NCI-H2196 (cell line): ENCODE measurements around the gene APCDD1.

Source experiments
- DNase-seq: peaks from one replicate; lab custom pipeline; 2025; ENCODE audit not compliant: unreplicated experiment; lab: John Stamatoyannopoulos, UW

The APCDD1 gene

DNA sequence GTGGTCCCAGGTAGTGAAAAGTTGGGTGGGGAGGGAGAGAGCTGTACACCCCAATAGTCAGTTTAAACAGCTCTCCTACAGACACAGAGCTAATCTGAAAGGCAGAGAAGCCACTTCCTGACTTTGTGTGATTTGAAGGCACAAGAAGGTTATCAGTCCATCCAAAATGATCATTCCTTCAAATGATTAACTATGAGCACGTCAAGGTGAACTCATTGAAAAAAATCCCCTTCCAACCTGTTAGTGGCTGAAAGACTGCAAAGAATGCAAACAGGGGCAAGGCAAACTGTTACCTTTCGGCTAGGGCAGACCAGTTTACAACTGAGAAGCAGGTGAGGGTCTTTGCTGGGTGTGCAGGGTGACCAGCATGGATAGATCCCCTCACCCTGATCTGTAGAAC, 22.8 kb upstream of the APCDD1 start:
- no peak for DNase-seq

DNA sequence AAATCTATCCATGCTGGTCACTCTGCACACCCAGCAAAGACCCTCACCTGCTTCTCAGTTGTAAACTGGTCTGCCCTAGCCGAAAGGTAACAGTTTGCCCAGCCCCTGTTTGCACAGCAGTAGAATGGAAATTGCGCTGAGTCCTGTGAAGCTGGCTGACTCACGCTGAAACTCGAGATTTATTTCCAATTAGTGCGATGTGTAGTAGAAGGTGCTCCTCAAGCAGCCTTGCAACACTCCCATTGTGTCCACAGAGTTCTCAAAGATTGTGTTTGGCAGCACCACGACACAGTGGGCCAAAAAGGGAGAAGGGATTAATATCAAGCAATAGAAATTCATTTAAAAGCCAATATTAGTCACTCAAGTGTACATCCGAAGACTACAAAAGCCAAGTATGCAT, 21.7 kb upstream of the APCDD1 start:
- peak; percentile 89 for DNase-seq

DNA sequence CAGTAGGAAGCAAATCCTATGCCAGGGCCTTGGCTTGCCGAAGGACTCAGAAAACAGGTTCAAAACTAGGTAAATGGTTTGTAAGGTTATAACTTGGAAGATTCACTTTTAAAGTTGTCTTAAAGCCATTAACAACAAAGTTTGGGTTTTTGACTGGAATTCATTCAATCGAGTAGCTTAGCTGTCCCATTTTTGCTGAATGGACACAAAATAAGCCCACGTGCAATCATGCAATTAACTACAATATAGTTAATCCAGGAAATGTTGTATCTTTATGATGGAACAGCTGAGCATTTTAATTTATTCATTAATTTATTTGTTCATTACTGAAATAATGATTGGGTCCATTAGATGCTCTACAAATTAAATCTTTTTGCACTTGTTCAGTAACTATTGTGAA, 18.3 kb upstream of the APCDD1 start:
- no peak for DNase-seq

DNA sequence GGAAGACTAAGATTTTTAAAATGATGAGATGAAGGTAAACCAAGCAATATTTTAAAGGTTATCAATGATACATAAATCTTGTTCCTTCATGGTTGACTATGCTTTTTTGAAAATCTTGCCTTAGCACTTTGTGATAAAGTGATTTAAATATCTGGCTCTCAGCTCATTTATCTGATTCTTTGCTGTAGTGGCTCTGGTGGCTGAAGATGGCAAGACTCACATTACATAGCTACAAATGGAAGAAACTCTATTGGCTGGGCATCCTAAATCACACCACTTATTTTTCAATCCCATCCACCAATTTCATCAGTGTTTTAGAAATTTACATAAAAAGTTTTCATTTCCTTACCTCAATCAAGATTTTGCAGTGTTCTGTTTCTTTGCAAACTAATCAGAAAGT, 16.6 kb upstream of the APCDD1 start:
- no peak for DNase-seq

DNA sequence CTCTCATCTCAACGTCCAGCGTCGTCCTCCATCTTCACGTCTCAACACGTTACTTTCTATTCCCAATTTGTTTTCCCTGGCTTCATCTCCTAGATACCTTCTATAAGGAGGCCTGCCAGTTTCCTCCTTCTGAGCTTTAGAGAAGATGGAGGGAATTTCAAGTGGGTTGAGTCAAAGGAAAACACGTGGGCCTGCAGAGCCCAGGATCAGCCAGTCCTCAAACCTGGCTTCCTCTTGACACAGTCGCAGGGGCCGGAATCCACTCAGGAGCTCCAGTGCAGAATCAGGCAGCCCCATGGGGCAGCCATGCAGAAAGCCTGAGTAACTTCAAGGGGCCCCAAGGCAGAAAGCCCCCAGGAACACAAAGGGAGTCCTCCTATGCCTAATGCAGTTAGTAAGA, 14.5 kb upstream of the APCDD1 start:
- no peak for DNase-seq

DNA sequence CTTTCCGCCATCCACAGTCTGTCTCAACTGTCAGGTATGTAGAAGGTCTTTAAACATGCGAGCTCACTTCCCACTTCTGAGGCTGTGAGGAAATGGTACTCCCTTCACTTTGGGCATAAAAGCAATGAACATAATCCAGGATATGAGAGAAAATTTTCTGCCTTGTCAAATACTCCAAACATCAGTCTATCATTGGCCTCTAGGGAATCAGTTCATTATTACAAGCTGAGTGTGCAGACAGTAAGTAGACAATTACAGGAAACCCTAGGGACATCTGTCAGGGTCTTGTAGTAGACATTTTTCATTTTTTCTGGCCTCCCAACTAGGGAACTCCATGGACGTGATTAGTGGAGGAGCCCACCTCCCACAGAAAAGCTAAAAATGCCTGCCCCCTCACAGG, 13.6 kb upstream of the APCDD1 start:
- DNase-seq: no peak

DNA sequence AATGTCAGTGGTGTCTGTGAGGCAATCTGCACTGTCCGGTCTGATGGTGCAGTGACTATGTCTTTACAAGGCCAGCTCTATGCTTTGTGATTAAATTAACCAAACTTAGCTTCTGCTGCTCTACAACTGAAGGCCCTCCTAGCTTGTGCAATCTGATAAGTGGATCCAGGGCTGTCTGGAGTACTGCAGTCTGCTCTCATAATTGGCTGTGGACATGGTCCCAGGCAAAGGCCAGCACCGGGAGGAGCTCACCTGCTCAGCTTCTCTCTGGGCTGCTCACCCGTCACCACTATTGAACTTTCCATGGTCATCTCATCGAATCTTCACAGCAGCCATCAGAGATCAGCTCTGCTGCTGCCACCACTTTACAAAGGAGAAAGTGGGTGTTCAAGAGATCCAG, 13.0 kb upstream of the APCDD1 start:
- DNase-seq: no peak

DNA sequence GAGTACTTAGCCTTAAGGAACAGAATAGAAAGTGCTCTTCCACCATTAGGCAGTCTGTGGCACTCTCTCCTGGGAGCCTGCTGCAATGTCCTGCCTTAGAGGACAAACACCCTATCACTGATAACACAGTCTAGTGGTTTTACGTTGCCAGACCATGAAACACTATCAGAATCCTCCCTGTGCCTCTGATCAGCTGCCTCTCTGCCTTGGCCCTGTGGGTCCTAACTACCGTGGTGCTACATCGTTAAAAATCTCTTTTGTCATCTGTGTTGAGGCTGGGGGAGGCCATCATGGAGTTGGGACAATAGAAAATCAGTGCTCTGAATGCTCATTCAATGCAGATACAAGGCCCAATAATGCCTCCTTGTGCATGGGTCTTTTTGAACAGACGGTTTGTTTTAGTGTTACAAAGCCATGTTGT, 11.9 kb upstream of the APCDD1 start:
- no peak for DNase-seq

DNA sequence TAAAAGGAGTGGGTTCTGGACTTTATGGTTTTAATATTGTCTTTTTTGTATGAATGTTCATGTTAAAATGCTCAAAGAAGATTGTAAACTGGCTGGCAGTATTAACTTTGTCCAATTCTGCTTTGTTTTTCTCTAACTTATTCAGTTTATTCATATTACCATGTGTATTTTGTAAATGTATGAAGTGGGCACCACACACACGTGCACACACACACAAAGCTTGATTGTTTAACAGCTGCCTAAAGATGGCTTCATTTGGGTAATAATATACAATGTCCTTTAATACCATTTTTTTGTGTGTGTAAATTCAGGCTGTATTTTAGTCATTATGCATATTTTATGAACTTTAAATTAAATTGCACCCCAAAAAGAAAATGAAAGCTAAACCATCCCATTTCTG, 11.4 kb upstream of the APCDD1 start:
- DNase-seq: no peak

DNA sequence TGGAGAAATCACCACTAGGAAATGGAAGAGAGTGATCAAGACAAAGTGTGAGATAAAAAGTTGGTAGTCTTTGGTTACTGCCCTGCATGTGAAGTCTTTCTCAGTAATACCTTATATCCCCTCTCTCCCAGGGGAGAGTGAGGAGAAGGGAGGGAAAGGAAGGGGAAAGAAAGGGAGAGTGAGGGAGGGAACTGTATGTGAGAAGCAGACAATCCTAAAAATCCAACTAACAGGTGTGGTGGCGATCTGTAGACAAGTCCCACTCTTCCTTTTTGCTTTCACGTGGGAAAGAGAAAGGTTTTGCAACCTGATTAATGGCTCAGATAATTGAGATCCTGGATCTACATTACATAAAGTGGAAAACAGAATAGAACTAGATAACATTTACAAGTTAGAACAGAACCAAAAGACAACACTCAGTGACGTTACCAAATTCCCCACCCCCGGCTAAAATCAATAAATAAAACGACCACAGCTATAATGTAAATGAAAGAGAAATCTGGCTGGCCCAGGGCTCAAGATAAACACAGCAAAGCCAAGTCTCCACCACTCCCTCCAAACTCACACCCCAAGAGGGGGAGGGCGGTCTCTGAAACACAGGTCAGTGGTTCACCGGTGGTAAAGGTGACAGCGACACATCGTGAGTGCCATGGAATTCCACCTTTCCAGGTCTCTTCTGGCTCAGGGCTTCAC, 10.0 kb upstream of the APCDD1 start:
- DNase-seq: no peak

DNA sequence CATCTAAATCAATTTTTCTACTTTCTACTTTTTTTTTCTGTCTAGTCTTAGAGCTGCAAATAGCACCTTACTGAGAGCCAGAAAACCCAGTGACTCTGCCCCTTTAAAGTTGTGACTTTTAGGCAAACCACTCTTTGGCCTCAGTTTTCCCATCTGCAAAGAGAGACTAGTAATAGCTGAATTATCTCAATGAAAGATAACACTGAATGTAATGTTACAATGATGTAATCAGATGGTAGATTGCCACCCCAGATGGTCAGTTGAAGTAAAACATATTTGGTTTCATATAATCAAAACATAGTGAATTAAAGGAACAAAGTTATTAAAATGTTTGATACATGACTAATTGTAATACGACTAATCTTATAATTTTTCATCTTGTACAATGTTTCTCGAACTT, 5.0 kb upstream of the APCDD1 start:
- DNase-seq: no peak

DNA sequence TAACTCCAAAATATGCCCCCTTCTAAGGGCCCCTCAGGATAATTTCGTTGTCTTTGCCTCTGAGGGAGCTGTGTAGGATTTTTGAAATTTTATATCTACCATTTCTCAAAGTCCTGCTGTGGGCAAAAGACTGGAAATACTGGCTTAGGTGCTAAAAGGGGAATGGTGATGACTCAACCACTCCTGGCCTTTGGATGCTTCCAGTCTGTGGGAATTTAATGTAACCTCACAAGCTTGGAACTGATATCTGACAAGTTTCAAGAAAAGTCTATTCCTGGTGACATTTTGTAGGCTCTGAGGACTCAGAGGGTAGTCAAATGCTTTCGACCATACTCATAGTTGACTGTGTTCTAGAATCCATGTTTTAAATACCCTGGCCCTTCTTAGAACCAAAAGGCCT, 3.4 kb upstream of the APCDD1 start:
- no peak for DNase-seq

DNA sequence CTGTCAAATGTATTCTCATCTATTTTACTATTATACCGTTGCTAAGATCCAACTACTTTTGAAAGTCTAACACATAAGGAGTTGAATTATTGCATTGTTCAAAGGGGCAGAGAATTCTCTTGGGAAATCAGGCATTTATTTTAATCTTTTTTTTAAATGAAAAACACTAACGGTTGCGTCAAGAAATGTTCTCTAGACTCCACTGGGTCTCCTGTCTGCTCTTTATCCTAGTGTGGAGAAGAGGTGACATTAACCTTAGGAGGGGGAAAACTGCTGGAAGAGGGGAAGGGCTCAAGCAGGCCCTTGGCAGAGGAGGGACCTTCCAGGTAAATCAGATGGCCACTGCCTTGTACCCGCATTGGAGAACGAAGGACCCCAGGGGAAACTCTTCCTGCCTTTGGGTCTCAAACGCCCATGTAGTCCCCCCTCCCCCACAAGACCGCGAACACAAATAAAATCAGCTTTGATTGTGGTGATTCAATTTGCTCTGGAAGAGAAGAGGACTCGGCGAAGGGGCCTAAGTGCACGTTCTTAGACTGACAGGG, 1.1 kb upstream of the APCDD1 start:
- DNase-seq: no peak

DNA sequence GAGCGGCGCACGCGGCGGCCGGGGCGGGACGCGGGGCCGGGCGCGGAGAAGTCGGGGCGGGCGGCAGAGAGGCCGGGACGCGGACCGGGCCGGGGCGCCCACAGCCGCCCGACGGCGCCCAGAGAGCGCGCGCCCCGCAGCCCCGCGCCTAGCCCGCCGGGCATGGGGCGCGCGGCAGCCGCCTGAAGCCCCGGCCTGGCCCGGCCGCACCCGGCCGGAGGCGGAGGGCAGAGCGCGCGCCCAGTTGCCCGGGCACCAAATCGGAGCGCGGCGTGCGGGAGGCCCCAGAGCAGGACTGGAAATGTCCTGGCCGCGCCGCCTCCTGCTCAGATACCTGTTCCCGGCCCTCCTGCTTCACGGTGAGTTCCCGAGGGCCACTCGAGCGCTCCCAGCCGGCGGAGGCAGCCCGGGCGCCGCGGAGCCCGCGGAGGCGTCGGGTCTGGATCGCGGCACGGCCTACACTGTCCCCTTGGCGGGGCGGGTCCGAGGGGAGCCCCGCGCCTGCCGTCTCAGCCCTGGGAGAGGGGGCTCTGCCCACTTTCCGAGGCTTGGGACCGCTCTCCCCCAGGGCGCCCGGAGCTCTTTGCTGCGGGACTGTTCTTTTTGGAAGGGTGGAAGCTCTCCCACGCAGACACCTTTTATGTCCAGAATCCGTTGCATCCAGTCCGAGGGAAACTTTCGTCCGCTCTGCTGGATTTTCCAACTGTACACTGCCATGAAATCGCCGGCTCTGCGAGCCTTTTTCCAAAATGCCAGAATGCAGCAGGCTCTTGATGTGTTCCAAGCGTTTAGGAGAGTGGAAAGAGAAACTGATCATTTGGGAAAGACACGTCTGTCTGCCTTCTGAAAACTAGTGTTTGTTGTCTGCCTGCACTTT, 484 bp downstream of the APCDD1 start:
- no peak for DNase-seq

DNA sequence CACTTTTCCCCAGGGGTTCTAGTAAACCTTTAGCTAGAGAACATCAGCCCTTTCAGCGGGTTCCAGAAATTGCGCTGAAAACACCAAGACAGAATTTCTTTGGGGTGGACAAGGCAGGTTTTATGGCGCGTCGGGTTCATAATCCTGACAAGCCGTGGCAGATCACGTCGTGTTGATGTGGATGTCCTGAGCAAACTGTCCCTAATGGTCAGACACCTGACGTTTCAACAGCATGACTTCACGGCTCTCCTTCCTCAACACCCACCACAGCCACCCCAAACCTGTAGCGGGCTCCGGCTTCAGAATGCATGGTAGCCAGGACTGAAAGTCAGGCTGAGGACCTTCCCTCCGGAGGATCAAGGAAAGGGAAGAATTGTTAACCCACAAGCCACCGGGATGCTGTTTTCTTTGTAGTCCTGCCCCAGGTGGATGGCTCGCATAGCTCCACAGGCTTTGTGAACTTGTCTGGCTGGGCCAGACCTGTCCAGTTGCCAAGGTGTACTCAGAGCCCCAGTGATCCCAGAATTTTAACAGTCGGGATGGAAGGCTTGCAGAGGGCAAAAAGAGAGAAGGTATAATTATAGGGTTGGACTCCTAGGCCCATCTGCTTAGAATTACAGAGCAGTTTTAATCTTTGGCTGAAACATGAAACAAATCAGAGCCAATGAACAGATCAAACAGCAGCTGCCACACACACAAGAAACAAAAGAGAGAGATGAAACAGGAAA, 1.5 kb downstream of the APCDD1 start:
- DNase-seq: no peak

DNA sequence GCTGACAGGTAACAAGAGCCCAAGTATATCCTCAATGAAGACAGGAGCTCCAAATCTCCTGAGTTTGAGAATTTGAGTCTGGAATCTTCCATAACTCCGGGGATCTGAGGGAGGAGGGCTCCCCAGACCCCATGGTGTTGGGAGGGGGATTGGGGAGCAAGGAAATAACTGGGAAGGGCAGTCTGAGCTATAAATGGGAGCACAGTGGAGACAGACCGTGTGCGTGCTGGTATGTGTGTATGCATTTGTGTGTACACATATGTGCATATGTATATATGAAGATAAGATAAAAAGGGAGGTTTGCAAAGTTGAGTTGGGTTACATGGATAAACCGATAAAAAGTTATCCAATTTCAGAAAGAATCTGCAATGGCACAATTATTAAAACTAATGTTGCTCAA, 2.3 kb downstream of the APCDD1 start:
- no peak for DNase-seq

DNA sequence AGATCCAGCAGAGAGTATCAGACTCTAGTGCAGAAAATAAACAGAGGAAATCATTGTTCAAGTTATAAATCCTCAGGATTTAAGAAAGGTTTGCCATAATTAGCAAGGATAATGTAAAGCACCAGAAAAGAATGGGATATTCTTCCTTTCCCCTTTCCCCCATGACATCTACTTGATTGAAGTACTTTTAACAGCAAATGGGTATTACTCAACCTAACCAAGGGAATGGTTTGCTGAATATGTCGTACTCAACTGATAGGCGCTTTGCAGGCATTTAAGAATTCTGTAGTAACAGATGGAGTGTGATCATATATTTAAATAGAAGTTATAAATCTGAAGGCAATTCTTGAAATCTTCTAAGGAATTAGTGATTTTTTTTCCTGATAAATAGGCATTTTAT, 2.7 kb downstream of the APCDD1 start:
- no peak for DNase-seq

DNA sequence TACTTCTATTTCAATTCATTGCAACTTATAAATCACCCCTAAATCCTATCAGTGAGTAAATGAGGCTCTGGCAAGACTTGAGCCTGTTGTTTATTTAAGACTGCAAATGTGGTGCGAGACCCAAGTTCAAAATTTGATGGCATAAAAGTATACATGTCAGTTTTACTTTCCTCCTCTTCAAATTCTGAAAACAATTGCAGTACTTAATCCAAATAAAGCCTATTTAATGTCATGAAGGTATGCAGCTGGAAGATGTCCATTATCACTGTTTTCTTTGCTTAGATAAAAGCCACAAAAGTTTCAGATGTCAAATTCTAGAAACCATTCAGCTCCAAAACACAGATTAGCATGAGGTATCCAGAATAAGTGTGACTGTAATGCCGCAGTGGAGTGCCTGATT, 3.3 kb downstream of the APCDD1 start:
- DNase-seq: no peak

DNA sequence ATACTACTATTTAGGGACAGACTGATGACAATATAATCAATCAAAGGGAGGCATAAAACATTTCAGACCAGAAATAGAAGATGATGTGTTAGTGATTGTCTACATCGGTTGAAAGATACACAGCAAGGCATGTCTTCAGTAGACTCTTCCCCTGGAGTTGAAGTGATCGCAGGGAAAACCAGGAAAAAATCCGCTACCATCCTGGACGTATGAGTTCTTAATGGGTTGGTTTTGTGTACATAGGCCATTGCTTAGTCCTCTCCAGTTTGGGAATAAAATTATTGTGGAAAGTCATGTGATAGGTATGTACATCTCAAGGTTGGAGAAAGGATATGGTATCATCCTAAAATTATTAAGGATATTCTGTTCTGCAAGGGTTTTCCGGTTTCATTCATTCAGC, 4.3 kb downstream of the APCDD1 start:
- DNase-seq: no peak

DNA sequence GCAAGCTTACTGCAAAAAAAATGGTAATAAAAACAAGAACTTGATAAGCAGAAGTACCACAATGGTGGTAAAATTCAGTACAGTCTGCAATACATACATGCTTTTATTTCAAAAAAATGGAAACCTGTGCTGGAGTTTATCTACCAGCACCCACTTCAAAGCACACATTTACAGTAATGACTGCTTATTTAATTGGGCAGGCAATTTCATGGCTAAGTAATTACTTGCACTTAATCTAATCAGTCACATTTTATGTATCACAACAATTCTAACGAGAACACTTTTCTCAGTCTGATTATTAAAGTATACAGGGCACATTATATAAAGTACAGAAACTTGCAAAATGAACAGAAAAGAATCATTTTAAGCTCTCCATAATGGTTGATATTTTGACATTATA, 5.2 kb downstream of the APCDD1 start:
- DNase-seq: no peak

DNA sequence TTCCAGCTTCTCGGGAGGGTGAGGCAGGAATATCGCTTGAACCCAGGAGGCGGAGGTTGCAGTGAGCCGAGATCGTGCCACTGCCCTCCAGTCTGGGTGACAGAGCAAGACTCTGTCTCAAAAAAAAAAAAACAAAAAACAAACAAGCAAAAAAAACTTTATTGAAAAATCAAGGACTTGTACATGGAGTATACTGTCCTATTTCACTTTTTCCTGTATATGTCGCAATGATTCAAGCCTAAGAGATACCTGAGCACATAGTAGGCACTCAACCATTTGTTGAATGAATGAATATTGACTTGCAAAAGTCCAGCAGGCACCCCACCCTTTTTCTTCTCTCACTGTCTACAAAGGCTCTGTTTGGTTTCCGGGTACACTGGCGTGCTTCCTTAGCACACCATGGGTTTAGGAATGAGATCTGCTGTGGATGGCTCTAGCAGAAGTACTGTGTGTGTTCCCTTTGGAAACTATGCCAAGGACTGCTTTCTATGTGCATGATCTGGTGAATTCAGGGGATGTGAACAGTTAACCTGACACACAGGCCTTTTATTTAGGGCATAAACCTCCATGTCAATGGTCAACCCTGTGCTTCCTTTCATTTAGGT, 6.1 kb downstream of the APCDD1 start:
- no peak for DNase-seq
